ENCODE data around the gene TFAP2E.

TFAP2E gene

DNA sequence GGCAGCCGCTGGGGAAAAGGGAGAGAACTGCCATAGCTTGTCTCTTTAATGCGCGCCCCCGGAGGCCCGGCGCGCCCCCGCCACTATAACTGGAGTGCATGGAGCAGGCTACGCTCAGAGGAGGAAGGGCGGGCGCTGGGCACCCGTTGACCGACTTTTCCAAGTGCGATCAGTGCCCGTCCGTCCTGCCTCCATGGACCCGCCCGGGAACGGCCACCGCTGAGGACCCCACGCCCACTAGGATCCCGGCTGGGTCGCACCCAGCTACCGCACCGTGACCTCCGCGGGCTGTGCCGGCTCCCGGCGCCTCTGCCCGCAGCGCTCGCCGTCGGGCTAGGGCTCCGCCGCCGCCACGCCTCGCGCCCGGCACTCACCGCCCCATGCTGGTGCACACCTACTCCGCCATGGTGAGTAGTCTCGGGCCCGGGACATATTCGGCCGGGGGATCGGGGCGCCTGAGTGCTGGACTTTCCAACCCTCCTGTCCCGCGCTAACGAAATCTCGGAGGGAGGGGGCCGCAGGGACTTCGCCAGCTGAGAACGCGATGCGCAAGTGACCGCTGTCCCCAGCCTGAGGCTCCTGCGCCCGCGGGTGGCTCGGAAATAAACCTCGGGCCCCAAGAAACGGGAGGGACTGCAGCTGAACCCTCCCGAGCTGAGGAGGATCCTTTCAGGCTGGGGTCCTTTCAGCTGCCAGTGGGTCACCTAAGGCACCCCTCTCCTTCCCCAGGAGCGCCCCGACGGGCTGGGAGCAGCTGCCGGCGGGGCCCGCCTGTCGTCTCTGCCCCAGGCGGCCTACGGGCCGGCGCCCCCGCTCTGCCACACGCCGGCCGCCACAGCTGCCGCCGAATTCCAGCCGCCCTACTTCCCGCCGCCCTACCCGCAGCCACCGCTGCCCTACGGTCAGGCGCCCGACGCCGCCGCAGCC is at the start of gene TFAP2E:
TFAP2E (plus strand) TSS at position 117 of the 927 bp plus-strand sequence; CDS start at position 381, 264 bp downstream.
- DNase-seq = no peak

DNA sequence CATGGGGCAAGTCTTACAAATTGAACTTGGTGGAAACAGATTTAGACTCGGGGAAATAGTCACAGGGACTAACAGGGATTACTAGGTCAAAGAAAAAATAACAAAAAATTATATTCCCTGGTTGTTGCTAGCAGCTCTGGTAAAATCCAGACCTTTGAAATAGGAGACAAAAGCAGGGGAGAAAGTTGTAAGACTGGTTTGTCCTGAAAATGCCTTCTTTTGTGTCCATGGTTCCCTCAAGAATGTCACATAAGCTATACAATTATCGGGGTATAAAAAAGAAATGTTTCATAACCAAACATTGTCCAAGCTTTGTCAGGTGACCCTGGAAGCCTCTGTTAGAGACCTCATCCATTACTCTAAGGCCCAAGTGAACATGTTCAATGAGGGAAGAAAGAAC is 49.0 kb upstream of the TFAP2E start:
- no peak for DNase-seq

DNA sequence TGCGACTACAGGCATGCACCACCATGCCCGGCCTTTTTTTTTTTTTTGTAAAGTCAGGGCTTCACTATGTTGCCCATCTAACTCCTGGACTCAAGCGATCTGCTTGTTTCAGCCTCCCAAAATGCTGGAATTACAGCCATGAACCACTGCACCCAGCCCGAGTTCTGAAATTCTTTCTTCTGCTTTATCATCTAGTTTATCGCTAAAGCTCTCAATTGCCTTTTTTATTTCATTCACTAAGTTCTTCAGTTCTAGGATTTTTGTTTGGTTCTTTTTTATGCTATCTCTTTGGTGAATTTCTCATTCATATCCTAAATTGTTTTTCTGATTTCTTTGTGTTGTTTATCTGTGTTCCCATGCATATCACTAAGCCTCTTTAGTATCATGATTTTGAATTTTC is 42.9 kb upstream of the TFAP2E start:
- DNase-seq = no peak

DNA sequence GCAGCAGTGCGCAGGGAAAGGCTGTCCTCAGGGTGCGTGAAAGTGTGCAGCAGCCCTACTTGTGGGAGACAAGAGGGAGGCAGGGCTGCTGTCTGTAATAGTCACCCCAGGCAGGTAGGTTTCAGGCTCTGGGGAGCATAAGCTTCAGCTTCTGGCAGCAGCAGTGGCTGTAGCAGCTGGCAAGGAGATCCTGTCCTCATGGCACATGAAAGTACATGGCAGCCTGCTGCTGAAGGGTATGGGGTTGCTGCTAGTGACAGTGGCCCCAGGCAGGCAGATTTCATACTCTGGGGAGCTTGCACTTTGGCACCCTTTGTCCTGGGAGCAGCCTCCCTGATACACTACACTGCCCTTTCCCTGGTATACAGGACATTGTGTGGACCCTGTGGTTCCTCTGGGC is 42.2 kb upstream of the TFAP2E start:
- DNase-seq = no peak

DNA sequence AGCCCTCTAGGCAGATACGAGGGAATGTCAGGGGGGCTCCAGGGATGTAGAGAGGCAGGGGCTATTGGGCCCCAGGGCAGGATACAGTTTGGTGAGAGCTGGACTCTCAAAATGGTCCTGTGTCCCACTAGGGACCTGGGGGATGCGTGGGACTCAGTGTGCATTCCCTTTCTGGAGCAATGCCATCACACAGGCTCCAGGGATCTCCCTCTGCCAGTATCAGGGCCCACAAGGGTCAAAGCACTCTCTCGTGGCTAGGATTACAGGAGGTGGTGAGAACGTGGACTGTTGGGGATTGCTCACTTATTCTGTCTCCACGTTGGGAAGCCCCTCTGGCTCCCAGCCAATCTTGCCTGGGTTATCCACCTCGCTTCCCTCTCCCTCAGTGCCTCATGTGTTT is 41.7 kb upstream of the TFAP2E start:
- DNase-seq = no peak

DNA sequence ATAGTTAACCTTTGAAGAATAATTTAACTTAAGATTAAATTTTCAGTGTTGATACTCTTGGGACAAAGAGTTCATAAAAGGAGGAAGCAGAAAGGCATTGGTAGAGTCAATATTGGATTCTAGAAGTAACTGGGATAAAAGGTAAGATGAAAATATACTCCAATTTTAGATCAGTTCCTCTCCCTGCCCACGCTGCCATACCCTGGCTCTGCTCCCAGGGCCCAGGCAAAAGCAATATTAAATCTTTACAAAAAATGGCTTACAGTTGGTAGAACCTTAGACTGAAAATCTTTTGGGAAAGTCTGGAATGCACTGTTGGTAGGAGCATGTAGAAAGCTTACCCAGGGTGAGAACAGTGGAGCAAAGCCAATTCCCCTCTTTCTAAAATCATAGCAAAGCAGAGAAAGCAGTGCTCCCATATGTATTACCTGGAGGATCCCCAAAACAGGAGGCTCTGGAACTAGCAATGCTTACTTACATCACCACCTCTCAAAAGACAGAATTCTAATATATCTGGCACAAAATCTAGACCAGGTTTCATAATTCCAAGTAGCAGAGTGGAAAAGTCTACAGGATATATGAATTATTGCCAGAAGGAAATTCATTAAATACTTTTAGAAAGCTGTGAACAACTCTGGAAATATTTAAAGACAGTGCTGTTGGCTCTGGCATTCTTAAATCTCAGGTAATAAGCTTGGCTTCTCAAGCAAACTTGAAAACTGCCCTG is 40.5 kb upstream of the TFAP2E start:
- no peak for DNase-seq

DNA sequence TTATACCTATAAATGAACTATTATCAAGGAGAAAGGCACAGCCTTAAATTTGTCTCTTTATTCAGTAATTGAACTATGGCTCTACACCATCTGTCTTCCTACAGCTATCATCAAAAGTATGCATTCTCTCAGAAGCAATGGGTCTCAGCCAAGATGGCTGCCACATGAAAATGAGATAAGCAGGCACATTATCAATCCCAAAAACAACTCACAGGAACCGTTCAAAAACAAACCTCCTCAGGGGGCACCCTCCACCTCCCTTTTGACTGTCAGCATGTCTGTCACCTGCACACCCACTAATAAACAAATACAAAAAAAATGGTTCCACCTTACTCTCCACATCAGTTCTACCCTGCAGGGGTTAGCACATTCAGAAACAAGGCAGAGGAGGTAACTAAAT is 39.5 kb upstream of the TFAP2E start:
- DNase-seq = no peak

DNA sequence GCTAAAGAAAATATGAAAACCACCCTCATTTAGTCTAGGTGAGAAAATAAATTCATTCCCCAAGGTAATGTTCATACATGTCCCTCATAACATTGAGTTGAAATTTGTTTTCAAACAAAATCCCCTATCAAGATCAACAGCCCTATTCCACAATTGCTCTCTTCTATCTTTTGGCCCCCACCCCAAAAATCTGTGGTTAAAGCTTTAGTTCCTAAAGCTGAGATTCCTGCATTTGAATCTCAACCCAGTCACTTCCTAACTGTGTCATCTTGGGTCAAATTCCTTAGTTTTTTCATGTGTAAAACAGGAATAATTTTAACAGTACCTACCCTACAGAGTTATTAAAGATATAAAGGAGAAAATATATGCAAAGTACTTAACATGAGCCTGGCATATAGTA is 37.9 kb upstream of the TFAP2E start:
- no peak for DNase-seq

DNA sequence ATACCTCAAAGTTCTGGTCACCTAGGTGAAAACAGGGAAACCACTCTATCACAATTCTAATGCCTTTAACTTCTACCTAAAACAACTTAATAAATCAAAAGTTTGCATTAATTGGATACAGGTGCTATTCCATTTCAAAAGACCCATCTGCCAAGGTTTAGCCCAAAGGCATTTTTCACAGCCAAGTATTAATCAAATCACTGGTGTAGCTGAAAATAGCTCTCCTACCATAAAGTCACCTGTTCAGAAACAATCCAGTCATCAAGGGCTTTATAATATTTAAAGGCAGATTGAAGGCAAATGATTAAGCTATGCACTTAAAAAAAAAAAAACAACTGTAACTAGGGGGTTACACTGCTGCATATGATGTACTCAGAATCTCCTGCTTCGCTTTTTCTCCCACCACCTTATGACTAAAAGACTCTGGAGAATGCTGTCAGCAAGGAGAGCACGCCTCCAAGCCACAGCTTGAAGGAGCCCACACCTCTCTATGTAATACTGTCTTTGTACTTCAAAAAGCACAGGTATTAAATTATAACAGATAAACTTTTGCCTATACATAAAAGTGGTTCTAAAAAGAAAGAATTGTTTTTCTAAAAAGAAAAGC is 36.5 kb upstream of the TFAP2E start:
- no peak for DNase-seq

DNA sequence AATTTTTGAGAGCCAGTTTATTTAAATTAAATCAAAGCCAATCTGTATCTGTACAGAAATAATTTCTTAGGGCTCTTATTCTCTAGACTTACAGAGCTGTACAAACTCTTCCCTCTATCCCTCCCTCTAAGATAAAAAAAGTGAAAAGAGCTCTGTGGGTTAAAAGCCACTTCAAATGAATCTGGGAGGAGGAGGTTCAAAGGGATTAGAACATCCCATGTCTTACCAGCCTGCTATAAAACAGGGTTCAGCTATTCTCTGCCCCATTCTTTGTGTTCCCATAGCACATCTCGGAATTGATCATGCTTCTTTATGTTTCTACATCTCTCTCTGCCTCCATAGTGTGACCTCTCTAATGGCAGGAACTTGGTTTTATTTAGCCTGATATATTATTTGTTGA is 35.3 kb upstream of the TFAP2E start:
- no peak for DNase-seq

DNA sequence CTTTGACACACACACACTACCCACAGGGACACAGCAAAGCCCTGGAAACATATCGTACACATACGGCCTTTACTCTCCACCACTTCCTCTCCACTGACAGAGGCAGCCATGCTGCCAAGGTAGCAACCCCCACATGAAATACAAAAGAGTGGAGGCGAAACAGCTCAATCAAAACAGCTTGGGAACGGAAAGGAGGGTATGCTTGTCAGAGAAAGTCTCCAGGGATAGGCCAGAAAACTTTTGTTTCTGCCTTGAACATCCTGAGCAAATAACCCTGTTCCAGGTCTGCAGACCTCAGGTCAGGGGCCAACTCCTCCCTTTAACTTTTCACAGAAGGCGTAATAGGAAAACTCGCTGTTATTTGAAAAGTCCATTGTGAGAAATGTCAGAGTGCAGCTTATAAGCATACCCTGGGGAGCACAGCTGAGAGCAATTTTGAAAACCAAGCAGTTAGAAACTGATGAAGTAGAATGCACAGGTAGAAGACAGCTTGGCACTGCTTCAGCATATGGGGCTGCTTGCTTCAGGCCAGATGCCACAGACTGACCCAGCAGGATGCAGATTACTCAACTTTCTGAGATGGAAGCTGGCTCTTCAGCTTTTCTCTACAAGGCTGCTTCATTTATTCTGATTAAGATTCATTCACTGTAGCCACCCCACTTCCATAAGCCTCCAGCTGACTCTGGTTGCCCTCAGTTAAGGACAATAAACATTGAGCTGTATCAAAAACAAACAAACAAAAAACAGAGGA is 33.9 kb upstream of the TFAP2E start:
- DNase-seq = no peak

DNA sequence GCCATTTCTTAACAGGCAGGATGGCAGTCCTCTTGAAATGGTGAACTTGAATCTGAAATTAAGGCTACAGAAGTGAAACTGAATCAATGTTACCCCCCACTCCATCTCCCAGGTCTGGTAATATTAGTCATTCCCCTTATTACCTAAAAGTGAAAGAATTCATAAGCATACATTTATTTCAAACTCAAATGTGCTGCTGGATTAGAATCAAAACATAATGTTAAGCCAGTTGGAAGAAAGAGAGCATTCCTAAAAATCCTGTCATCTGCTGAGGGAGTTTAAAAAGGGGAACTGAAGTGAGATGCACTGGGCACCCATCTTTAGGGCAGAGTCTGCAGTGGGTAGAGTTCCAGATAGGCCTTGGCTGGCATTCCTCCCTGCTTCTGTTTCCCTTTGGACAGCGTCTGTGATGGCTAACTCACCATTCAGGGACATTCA is 33.3 kb upstream of the TFAP2E start:
- no peak for DNase-seq

DNA sequence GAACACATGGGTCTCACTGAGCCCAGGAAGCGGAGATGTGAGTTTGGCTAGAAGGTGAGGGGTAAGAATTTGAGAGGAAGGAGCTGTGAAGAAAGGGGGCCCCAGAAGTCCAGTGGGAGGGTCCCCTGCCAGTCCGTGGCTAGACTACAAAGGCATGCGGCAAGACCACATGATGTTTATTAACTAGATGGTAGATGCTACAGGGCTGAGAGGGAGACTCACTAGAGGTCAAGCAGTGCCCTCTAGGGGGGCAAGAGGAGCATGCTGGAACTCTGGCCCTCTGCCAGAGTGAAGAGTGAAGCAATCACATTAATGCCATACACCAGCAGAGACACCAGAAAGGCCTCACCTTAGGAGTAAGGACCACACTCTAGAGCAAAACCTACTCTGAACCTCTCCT is 28.1 kb upstream of the TFAP2E start:
- no peak for DNase-seq

DNA sequence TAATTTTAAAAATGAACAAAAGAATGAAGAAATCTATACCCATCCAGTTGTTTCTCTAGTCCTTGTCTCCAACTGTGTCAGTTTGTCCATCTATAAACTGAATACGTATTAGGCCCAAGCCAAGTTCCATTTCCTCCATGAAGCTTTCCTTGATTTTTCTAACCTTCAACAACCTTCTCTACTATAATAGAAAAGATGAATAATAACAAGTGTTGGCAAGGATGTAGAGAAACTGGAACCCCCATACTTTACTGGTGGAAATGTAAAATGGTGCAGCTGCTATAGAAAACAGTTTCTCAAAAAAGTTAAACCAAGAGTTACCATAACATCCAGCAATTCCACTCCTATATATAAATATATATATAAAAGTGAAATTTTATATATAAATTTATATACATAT is 26.5 kb upstream of the TFAP2E start:
- no peak for DNase-seq

DNA sequence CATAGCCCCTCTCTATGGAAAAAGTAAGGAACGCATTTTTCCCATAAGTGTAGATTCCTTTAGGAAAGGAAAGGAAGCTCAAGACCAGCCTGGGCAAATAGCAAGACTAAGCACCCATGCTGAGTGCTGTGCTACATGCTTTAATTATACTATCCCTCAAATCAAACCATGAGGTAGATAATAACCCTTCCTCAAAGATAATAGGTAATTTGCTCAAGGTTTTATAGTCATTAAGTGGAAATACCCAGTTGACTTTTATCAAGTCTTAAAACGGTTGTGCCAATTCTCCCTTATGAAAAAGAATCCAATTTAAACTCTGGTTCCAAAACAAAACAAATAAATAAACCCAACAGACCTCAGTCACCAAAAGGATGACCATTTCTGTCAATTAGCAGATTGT is 19.3 kb upstream of the TFAP2E start:
- DNase-seq = no peak

DNA sequence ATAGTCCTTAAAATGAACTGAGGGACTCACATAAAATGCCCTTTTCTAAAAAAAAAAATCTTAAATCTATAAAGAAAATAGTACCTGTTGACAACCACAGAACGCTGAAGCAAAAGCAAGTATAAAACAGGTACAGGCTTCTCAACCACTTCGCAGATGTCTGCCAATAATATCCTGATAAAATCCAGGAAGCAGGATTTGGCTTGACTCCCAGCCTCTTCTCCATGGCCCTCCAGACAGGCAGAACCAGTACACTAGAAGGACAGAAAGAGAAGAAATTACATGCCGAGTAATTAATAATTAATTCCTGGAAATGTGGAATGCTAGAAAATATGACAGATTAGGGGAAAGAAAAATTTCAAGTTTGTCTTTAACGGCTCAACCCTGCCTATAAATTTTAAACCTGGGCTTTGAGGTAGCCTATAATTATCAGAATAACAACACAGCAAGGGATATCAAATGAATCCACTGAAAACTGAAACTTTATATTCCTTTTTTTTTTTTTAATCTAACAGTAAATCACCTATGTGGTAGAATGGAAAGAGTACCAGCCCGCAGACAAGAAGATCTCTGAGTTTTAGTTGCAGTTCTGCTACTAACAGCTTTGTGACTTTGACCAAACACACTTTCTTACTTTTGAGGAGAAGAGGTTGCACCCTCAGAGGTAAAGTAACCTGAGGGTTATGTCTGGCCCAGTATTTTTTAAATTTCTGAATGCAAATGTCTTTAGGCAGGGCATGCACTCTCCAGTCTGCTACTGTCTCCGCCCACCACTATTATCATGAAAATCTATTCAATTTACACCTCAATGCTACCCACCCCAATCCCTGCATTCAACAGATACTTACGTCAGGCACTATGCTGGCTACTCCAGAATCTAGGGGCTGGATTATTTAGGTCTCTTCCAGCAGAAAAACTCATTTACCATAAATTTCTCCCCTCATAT is 18.6 kb upstream of the TFAP2E start:
- no peak for DNase-seq

DNA sequence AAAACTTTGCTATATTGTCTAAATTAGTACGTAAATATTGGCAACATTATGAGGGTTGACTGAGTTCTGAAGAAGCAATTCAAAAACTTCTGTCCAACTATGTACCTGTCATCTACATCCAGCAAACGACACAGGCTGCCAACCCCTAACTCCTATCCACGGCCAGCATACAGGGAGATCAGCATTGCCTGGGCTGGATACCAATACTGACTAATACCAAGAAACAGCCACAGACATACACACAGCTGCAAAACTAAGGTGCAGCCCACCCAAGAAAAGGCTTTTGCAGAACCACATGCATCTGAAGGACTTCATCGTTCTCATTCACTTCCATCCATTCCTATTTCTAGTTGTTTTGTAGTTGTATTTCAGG is 17.9 kb upstream of the TFAP2E start:
- no peak for DNase-seq

DNA sequence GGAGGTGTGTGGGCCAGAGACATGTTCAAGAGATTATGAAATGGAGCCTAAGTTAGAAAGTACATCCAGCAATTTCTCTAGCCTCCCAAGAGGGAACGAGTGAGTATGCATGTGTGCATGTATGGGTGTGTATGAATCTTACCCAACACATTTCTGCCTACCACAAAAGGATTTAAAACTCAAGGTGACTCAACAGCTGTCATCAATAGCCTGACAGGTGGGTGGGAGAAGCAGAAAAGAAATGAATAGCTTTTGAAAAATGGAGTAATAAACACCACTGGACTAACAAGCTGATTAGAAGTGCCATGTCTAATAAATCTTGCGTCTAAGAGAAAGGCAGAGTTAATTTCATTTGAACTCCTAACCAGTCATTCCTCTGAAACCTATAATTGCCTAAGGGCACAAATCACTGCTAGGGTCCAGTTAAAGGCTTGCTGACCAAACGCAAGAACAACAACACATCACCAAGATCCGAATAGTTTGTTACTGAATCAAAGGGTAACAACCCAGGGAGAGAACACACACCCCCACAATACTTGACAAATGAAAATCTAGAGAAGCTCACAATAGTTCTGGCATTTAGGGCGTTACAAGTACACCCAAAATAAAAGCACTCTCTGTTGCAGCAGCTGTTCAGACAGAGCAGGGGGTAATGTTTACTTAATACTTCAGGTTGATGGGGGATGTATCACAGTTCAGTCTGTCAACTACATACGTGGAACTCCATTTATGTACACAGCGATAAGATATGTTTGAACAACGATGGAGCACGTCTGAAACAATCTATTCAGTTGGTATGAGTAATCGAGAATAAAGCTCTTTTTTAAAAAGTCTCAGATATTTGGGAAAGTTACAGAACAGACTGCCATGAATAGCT is 17.3 kb upstream of the TFAP2E start:
- no peak for DNase-seq

DNA sequence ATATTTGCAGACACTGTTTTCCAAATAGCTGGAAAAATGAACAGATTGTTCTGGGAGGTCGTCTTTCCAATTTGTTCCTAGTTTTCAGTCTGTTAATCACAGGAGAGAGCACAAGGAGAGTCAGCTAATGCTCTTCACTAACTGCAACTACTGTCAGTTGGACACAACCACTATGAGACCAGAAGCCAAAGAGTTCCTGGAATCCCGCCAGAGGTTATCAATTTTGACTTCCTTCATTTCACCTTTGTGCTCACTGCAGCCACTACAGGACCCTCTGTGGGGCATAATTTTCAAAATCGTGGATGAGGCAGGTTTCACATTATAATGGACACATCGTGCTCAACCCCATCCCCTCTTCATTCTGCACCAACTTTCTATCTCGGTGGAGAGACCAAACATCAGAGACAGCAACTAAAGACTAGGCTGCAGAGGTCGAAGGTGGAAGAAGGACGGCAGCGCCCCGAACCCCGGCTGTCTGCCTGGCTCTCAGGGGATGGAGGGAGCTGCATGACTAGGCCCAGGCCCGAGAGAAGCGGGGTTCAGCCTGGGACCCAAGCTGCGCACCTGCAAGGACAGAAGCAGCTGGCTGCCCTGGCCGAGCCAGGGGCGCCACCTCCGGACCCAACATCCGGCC is 16.5 kb upstream of the TFAP2E start:
- DNase-seq = no peak

DNA sequence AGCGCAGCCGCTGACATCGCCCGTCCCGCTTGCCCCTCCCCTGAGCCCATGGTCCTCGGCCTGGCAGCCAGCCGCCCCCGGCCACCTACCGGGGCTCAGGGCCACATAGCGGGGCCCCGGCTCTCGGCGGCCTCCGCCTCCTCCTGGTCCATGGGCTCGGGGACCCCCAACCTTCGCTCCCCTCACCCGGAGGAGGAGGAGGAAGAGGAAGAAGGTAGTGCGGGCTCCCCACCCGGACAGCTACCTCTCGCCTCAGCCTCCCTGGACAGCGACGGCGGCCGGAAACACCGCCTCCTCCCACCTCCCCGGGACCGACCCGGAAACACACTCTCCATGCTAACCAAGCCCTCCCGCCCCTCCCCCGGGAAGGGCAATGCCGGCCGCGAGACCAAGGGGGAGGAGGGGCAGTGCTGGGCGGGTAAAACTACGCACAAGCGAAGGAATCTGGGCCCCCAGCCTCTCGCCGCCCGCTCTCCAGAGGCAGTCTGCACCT is 15.9 kb upstream of the TFAP2E start, which contains the start of gene KIAA0319L:
KIAA0319L (minus strand) TSS at position 286 of the 493 bp plus-strand sequence. CDS start 2,912 bp downstream, outside the sequence.
- DNase-seq = peak; percentile 93
